ENCODE results near the gene HHATL. TPM values are rescaled to one million over a fixed set of nuclear protein-coding genes. Genes with fewer than 3 reads are reported as not detected.

HHATL gene
- total RNA-seq, 1 donor from 2014 or later, result 1.0 TPM

DNA sequence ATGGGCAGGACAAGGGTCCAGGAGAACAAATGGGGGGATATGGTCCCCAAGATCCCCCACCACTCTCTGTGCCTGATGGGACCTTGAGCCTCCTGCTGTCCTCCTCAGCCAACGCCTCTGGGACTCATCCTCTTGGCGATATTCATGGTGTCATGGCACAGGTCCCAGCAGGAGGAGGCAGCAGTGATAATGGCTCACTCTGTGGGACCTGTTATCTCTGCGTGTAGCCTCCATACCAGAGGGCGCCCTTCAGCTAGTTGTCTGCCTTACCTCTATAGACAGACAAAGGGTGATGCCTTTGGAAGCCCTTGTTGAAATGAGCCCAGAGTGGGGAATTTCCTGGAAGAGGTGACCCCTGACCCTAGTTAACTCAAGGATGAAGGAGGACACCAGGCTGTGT, 41.7 kb downstream of the HHATL start:
- Histone ChIP-seq H3K27ac (no peak overlapping the region), H3K4me3 (no peak overlapping the region), H3K4me1 (peaks cover 4% of the 10 kb centered on the region), H3K27me3 (ENCODE audit: low read depth) (no peaks in the 10 kb centered on the region), H3K36me3 (peaks cover 17% of the 10 kb centered on the region), H3K9me3 (no peaks in the 10 kb centered on the region)
- intact Hi-C loops (cut with DNase I), result no loop called here
- ATAC-seq (no peak), DNase-seq (no peak)
- no peak for TF ChIP-seq CTCF (IDR thresholded peaks at IDR 0.05)

- no peak for TF ChIP-seq CTCF (IDR thresholded peaks at IDR 0.05)
- intact Hi-C loops (cut with DNase I), result no loop called here
- Histone ChIP-seq H3K4me3 (no peak overlapping the region), H3K4me1 (peaks cover 10% of the 10 kb centered on the region), H3K36me3 (peaks cover 17% of the 10 kb centered on the region), H3K27me3 (ENCODE audit: low read depth) (no peaks in the 10 kb centered on the region), H3K9me3 (no peaks in the 10 kb centered on the region), H3K27ac (no peak overlapping the region)
- ATAC-seq (no peak), DNase-seq (no peak)
Observed at GRCh38 chr3:42660131-42660715, 42.4 kb downstream of the HHATL start.

- Histone ChIP-seq H3K36me3 (peaks cover 17% of the 10 kb centered on the region), H3K4me3 (no peak overlapping the region), H3K4me1 (peaks cover 17% of the 10 kb centered on the region), H3K27ac (no peak overlapping the region), H3K9me3 (no peaks in the 10 kb centered on the region), H3K27me3 (ENCODE audit: low read depth) (no peaks in the 10 kb centered on the region)
- intact Hi-C loops (cut with DNase I), result no loop called here
- DNase-seq, result no peak
- TF ChIP-seq CTCF (IDR thresholded peaks at IDR 0.05), result no peak
- ATAC-seq, result no peak
Observed at GRCh38 chr3:42659451-42660130, 43.0 kb downstream of the HHATL start.

- Histone ChIP-seq H3K4me1 (peaks cover 17% of the 10 kb centered on the region), H3K27ac (no peak overlapping the region), H3K27me3 (ENCODE audit: low read depth) (no peaks in the 10 kb centered on the region), H3K4me3 (no peak overlapping the region), H3K9me3 (no peaks in the 10 kb centered on the region), H3K36me3 (peaks cover 17% of the 10 kb centered on the region)
- ATAC-seq (no peak), DNase-seq (no peak)
- TF ChIP-seq CTCF (IDR thresholded peaks at IDR 0.05), result no peak
- intact Hi-C loops (cut with DNase I), result no loop called here
Observed at GRCh38 chr3:42658771-42659390, 43.7 kb downstream of the HHATL start.

- no peak for ATAC-seq
- intact Hi-C loops (cut with DNase I), result no loop called here
Observed at GRCh38 chr3:42658091-42658770, 44.4 kb downstream of the HHATL start.

More at GRCh38 chr3:42658091-42658770, 44.4 kb downstream of the HHATL start:
- Histone ChIP-seq H3K4me1 (peaks cover 24% of the 10 kb centered on the region), H3K4me3 (no peak overlapping the region), H3K9me3 (no peaks in the 10 kb centered on the region), H3K36me3 (peaks cover 17% of the 10 kb centered on the region), H3K27me3 (ENCODE audit: low read depth) (no peaks in the 10 kb centered on the region), H3K27ac (no peak overlapping the region)
- no peak for TF ChIP-seq CTCF (IDR thresholded peaks at IDR 0.05)
- no peak for DNase-seq

Measured in lower lobe of right lung (tissue), 2 donors.